Endothelial cell of umbilical vein (primary cell): Measurements from ENCODE around the gene PHLPP1. TPM values are rescaled to one million over a fixed set of nuclear protein-coding genes. Genes with fewer than 3 reads are reported as not detected.

Experiments used
- BruUV-seq: library from RNA; stranded (reverse); fragments of 400-500 nt; replicated peaks from 2 replicates; lab custom pipeline; 2021; lab: Mats Ljungman, UMichigan
- CTCF ChIA-PET: fragments of 300-600, 350-600 bp; sonication (Branson Sonifier 250); formaldehyde crosslinking; loops from one replicate; lab custom pipeline; 2021; ENCODE audit warnings: antibody characterized with exemption, inconsistent platforms; lab: Charles Lee
- POLR2A ChIA-PET: fragments of 300-600, 350-600 bp; sonication (Branson Sonifier 250); formaldehyde crosslinking; loops from one replicate; lab custom pipeline; 2021; ENCODE audit warnings: antibody characterized with exemption, inconsistent platforms; lab: Charles Lee
- DNase-seq: peaks from one replicate; pipeline ENCODE4 v3.0.0-alpha.2; 2011; ENCODE audit warnings: low read depth, low spot score
- FAIRE-seq: peaks from 2 replicates; lab custom pipeline; 2011; peaks lifted over from hg19 to GRCh38; lab: Jason Lieb, UNC
- H2AFZ ChIP-seq: 2 replicates; pipeline ENCODE4 v1.6.0; 2012; ENCODE audit warnings: low read depth, low read length, control low read depth, inconsistent platforms
- H3K27ac ChIP-seq: 2 replicates; pipeline ENCODE4 v1.5.1; 2011; ENCODE audit warnings: low read depth, mild to moderate bottlenecking, control low read depth, low read length, moderate library complexity; ENCODE audit not compliant: insufficient read depth
- H3K27me3 ChIP-seq, 2 experiments: 2 replicates each; pipeline versions ENCODE4 v1.6.0 to v1.6.1; 2011; ENCODE audit warnings: low read length in 2 of 2, mixed read lengths in 1 of 2; ENCODE audit not compliant: control insufficient read depth in 2 of 2, insufficient read depth in 2 of 2
- H3K36me3 ChIP-seq, 2 experiments: 2 replicates in 1 of 2; 3 replicates in 1 of 2; pipeline ENCODE4 v1.5.1; 2011; ENCODE audit warnings: low read length in 2 of 2, mild to moderate bottlenecking in 1 of 2, moderate library complexity in 1 of 2; ENCODE audit not compliant: control insufficient read depth in 2 of 2, insufficient read depth in 2 of 2; ENCODE audit errors: extremely low read depth in 1 of 2
- H3K4me1 ChIP-seq: 3 replicates; pipeline ENCODE4 v1.5.1; 2011; ENCODE audit warnings: mild to moderate bottlenecking, low read length; ENCODE audit not compliant: control insufficient read depth, insufficient read depth; ENCODE audit errors: extremely low read depth
- H3K4me2 ChIP-seq: 2 replicates; pipeline ENCODE4 v1.6.1; 2011; ENCODE audit warnings: low read length, control low read depth, mixed read lengths; ENCODE audit not compliant: insufficient read depth
- H3K4me3 ChIP-seq, 3 experiments: fragments of 200-600 bp in 1 of 3; sonication (generic), shearing (Covaris generic) in 1 of 3; replicated peaks in 1 of 3; 2 replicates each; pipeline ENCODE4 v1.5.1; 2011 to 2016; ENCODE audit warnings: control low read depth in 3 of 3, low read length in 3 of 3, mild to moderate bottlenecking in 2 of 3, inconsistent platforms in 1 of 3, low read depth in 1 of 3, moderate library complexity in 1 of 3; ENCODE audit not compliant: insufficient read depth in 1 of 3
- H3K79me2 ChIP-seq: 2 replicates; pipeline ENCODE4 v1.6.0; 2012; ENCODE audit warnings: low read length, inconsistent platforms; ENCODE audit not compliant: control insufficient read depth, insufficient read depth
- H3K9ac ChIP-seq: replicated peaks from 2 replicates; pipeline ENCODE3; 2011; ENCODE audit warnings: low read length, control low read depth; ENCODE audit not compliant: insufficient read depth; ENCODE audit errors: extremely low read depth
- H3K9me1 ChIP-seq: replicated peaks from 3 replicates; pipeline ENCODE4 v1.6.0; 2011; ENCODE audit warnings: mild to moderate bottlenecking, low read length; ENCODE audit not compliant: control insufficient read depth, insufficient read depth; ENCODE audit errors: extremely low read depth
- H3K9me3 ChIP-seq: replicated peaks from 2 replicates; pipeline ENCODE4 v1.5.1; 2012; ENCODE audit warnings: low read length, inconsistent platforms; ENCODE audit not compliant: control insufficient read depth, insufficient read depth
- H4K20me1 ChIP-seq: replicated peaks from 2 replicates; pipeline ENCODE3; 2011; ENCODE audit warnings: mild to moderate bottlenecking, low read length; ENCODE audit not compliant: control insufficient read depth, insufficient read depth; ENCODE audit errors: extremely low read depth
- CTCF ChIP-seq, 2 donors: IDR thresholded peaks; 1 replicate in 1 of 2; 2 replicates in 1 of 2; pipeline ENCODE4 v1.5.1; 2011; ENCODE audit warnings: low read length in 2 of 2, mild to moderate bottlenecking in 2 of 2, moderate library complexity in 2 of 2, control low read depth in 1 of 2, inconsistent platforms in 1 of 2, low read depth in 1 of 2; ENCODE audit not compliant: insufficient read depth in 1 of 2; ENCODE audit errors: extremely low read depth in 1 of 2
- EZH2 ChIP-seq: IDR thresholded peaks from 2 replicates; pipeline ENCODE4 v1.6.1; 2012; ENCODE audit warnings: borderline replicate concordance, low read depth, mild to moderate bottlenecking, moderate library complexity, low read length, inconsistent platforms; ENCODE audit not compliant: severe bottlenecking
- FOS ChIP-seq: IDR thresholded peaks from 2 replicates; pipeline ENCODE4 v1.6.1; 2011; ENCODE audit warnings: mild to moderate bottlenecking, low read length, moderate library complexity, borderline replicate concordance; ENCODE audit not compliant: insufficient read depth
- GATA2 ChIP-seq: IDR thresholded peaks from 2 replicates; pipeline ENCODE4 v1.7.0; 2011; ENCODE audit warnings: low read depth, mild to moderate bottlenecking, moderate library complexity, mixed read lengths, low read length; ENCODE audit not compliant: insufficient read length, insufficient read depth
- JUN ChIP-seq: IDR thresholded peaks from 2 replicates; pipeline ENCODE4 v1.6.1; 2011; ENCODE audit warnings: borderline replicate concordance, low read depth; ENCODE audit not compliant: insufficient read length, insufficient read depth
- MYC ChIP-seq: IDR thresholded peaks from one replicate; pipeline ENCODE4 v1.6.1; 2011; ENCODE audit warnings: mild to moderate bottlenecking, low read depth, low read length
- POLR2A ChIP-seq: IDR thresholded peaks from 2 replicates; pipeline ENCODE4 v1.6.1; 2012; ENCODE audit warnings: low read depth, mild to moderate bottlenecking, control low read depth, low read length
- POLR2AphosphoS5 ChIP-seq: IDR thresholded peaks from 2 replicates; pipeline ENCODE4 v1.6.1; 2012; ENCODE audit warnings: low read depth, mild to moderate bottlenecking, control low read depth, low read length, moderate library complexity; ENCODE audit not compliant: insufficient read depth
- dilution Hi-C: fragments of 300-500 bp; cut with MboI; formaldehyde crosslinking; loops from one replicate; pipeline ENCODE4 v1.15.0; 2019; ENCODE audit warnings: low sequenced_read_pairs; ENCODE audit not compliant: extremely low pct_ligation_motif_present
- intact Hi-C: fragments of 100-400 bp; cut with micrococcal nuclease; formaldehyde crosslinking; loops from one replicate; pipeline ENCODE4 v1.10.0; 2022
- polyA plus RNA-seq, 4 experiments: library from polyadenylated mRNA; depleted of rRNA in 3 of 4; stranded (reverse) in 3 of 4; unstranded in 1 of 4; fragments of >200 nt; gene quantifications; 2 replicates each; pipeline versions ENCODE4 v1.2.1 to v1.2.3, GENCODE V29; 2011 to 2012; ENCODE audit warnings: missing spikeins in 1 of 4
- total RNA-seq: library from RNA; stranded (reverse); gene quantifications from 2 replicates; pipeline ENCODE4 v1.2.3, GENCODE V29; 2021
- TF ChIP-seq, protein P1 (sequence below): IDR thresholded peaks from 2 replicates; pipeline ENCODE4 v1.6.1; 2011; ENCODE audit not compliant: insufficient read depth, insufficient read length

The PHLPP1 gene
- total and polyA plus RNA-seq, 2 donors (not counting 3 experiments of a cell fraction or from before 2014, with no cell fraction given) = 4.0 to 10.8 TPM

DNA sequence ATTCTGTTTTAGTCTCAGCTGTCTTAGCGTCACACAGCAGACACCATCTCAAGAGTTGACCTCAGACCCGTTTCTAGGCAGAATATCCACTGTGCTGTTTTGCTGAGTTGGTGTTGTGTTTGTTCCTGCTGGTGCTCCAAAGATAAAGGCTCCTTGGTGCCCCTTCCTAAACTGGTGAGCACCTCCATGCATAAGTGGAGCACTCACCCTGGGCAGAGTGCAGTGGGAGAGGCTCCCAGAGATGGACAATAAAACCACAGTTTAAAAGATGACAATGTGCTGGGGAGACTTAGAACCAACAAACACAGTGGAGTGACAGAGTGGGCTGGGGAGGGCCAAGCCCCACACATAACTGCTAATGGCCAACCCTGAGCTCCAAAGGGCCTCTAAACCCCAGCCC is 271.1 kb downstream of the PHLPP1 start:
- DNase-seq = no peak
- Histone ChIP-seq H3K27me3 (peaks cover 0 to 2% of the 10 kb centered on the region in 2 experiments), H4K20me1 (no peaks in the 10 kb centered on the region), H3K36me3 (no peaks in the 10 kb centered on the region), H3K27ac (no peak overlapping the region), H2AFZ (no peak overlapping the region), H3K9me3 (no peaks in the 10 kb centered on the region), H3K4me2 (no peak overlapping the region), H3K4me3 (no peak overlapping the region), H3K9me1 (no peaks in the 10 kb centered on the region), H3K9ac (no peak overlapping the region), H3K79me2 (no peaks in the 10 kb centered on the region), H3K4me1 (no peaks in the 10 kb centered on the region)
- intact Hi-C loops (no loop called here), dilution Hi-C loops (no loop called here)
- POLR2A ChIA-PET = no interaction called here
- no peak for FAIRE-seq
- BruUV-seq = no TSS peak
- CTCF ChIA-PET = no interaction called here
- TF ChIP-seq MYC (no peak), POLR2AphosphoS5 (no peak), FOS (no peak), CTCF (IDR thresholded peaks at IDR 0.05; ENCODE audit: extremely low read depth in 1 of 2, insufficient read depth in 1 of 2, low read depth in 1 of 2, low read length in 2 of 2) (no peak), JUN (no peak), POLR2A (no peak), EZH2 (no peak), GATA2 (no peak)
- TF ChIP-seq, protein P1, sequence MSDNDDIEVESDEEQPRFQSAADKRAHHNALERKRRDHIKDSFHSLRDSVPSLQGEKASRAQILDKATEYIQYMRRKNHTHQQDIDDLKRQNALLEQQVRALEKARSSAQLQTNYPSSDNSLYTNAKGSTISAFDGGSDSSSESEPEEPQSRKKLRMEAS = no peak
